G401.6 (cell line): Measurements from ENCODE around the gene RAPGEF5.

Experiments used
- FAIRE-seq: peaks from 2 replicates; lab custom pipeline; 2012; peaks lifted over from hg19 to GRCh38; lab: Jason Lieb, UNC

Gene RAPGEF5

DNA sequence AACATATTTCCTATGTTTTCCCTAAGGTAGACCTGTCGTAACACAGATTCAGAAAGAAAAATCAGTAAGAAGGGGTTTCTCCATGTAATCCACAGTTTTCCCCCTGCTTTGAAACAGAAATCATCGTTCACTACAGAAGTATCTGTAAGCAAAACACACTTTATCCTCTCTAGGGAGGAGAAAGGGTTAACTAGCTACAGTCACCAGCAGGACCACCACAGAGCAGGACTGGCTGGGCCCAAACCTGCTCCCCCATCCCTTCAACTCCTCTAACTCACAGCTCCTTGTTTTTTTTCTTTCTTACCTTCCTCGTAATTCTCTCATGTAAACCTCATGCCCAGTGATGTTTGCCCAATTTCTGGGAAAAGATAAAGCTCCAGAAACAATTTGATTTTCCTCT is 167.7 kb downstream of the RAPGEF5 start:
- no peak for FAIRE-seq

DNA sequence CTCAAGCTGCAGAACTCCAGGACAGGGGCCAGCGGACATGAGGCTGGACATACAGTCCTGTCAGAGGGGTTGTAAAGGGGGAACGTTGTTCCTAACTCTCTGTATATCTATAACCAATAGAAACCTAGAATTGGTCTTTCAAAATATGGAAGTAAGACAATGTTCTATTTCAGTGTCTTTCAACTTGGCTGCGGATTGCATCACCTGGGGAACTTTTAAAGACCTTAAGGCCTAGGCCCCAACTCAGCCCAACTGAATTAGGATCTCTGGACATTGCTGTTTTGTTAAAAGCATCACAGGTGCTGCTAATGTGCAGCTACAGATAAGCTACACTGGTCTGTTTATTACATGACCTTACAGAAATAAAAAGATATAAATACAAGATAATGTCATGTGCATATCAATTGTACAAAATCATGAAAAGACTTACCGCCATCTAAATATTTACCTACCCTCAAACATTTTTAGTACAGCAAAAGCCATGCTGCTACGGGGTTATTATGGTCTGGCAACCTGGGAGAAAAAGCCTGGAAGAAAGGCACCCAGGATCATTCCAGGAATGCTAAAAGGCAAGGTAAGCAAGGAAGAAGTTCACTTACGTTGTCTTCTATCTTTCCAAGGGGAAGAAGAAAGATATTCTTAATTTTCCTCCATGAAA is 169.1 kb downstream of the RAPGEF5 start:
- no peak for FAIRE-seq

DNA sequence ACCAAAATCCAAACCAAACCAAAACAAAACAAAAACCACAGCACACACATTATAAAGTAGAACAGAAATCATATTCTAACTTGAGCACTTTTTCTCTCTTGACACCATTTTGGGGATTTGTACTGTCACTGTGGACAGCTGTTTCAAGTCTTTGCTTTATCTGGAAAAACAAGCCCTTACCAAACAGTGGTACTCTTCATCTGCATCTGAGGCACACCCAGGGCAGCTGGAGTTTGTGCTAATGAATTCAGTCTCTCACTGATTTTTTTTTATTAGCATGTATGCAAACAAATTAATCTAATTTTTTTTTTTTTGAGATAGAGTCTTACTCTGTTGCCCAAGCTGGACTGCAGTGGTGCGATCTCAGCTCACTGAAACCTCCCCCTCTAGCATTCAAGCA is 171.4 kb downstream of the RAPGEF5 start:
- no peak for FAIRE-seq

DNA sequence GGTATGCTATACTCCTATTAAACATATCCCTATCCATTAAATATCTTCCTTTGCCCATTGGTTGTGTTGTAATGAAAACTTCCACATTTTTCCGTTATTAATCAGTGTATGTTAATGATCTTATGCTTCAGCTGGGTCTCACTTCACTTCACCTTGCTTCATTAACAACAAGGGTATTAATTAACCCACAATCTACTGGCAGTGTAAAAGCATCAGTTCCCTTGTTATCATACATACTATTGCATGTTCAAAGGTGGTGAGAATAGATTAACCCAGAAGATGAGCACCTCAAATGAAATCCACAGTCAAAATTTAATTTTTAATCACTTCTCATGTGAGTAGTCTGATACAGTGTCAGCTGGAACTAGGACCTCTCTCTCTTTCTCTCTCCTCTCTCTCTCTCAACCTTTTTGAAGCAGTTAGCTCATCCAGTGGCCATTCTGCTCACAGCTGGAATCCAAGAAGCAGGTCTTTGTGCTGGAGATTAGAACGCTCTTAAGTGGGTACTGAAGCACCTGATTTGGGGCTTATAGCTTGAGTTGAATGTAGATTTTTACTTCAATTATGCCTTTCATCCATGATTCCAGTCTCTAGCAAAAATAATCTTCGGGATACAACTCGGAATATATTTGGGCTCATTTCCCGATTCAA is 172.3 kb downstream of the RAPGEF5 start:
- no peak for FAIRE-seq

DNA sequence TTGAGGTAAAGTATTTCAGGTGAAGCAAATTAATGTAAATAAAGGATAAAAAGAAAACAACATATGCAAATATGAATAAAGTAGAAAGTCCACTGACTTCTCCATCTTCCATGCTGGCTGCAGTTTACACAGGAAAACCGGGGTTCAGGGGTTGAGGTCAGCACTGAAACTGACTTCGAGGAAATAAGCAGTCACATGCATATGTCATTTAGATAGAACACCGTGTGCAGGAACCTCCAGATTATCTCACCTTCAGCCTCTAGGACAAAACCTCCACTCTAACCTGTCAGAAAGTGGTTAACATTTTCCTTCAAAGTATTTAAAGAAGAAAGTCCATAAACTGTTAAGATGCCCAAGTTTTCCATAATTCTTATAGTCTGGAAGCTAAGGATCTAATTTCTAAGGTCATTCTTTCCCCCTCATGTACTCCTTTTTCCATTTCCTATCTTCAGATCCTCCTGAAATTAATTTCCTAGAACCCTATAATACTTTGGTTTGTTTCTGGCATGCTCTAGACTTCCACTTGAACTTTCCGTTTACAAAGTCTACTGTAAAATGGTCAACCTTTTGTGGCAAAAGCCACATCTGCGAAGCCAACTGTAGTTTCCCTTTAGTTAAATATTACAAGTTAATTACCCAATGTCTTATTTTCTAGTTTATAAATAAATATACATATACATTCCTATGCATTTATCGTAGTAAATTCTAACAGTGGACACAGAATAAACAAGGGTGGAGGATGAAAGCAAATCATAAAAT is 173.3 kb downstream of the RAPGEF5 start:
- FAIRE-seq = no peak

DNA sequence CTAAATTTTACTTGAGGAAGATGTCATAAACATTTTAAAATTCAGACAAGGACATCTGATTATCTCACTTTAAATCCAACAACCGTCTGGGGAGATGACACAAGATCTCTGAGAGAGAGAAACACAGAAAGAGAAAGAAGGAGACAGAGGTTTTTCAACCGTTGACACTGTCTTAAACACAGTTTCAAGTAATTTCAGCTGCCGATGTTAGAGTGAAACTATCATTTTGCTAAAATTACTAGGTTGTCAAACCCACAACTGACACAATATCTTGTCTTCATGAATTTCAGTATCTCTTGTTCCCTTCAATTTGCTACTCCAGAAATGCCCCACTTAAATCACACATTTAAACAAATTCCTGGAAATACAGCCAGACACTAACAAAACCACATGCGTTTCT is 174.8 kb downstream of the RAPGEF5 start:
- no peak for FAIRE-seq

DNA sequence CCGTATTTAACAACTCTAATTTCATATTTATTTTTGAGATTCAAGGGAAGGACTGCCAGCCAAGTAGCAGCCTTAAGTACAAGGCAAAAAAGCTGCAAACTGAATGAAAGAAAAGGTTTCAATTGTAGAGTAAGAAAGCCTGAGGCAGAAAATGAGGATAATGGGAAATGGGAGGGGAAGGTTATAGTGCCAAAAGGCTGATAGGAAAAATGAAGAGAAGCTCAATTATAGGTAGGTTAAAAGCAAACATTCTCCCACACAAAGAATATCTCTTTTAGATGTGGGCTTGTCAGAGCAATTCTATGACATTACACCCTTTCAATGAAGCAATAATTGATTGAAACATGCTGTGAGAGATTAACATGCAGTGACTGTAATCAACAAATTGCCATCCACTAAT is 175.3 kb downstream of the RAPGEF5 start:
- FAIRE-seq = no peak

DNA sequence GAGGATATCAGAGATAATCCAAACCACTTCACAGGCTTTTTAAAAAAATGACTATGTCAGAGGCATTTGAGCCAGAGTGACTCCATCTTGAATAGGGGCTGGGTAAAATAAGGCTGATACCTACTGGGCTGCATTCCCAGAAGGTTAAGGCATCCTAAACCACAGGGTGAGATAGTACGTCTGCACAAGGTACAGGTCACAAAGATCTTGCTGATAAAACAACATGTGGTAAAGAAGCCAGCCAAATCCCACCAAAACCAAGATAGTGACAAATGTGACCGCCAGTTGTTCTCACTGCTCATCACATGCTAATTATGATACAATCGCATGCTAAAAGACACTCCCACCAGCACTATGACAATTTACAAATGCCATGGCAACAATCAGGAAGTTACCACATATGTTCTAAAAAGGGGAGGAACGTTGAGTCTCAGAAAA is 177.5 kb downstream of the RAPGEF5 start:
- no peak for FAIRE-seq

DNA sequence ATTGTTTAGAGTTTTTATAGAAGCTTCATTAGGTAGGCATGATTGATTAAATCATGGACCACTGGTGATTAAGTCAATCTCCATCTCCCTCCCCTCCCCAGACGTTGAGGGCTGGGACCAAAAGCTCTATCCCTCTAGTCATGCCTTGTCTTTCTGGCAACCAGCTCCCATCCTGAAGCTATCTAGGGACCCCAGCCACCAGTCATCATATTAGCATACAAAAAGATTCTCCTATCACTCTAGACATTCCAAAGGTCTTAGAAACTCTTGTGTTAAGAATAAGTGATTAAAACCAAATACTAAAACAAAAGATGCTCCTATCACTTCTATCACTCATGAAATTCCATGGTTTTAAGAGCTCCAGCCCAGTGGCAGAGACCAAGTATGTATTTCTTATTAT is 178.2 kb downstream of the RAPGEF5 start:
- FAIRE-seq = no peak

DNA sequence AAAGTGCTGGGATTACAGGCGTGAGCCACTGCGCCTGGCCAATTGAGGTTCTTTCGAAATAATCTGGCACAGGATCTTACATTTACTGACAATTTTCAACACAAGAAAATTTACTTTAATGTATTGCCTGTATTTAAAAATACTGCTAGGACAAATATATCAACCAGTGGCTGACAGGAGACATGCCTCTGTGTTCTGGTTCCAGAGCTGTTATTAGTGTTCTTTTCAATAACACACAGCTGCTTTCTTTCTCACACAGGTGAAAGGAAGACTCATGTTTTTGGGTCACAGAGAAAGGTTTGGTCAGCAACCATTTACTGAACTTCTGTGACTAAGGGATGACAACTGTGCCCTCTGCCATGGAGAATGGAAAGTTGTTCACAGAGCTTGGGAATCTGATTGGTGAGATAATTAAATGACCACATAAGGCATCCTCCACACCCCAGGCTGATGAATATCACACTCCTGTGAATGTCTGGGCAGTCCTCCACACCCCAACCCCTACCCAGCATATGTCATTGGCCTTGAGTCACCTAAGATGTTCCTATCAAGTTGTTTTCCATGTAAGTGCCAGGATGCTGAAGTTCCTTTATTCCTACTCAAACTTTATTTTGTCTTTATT is 180.1 kb downstream of the RAPGEF5 start:
- FAIRE-seq = no peak

DNA sequence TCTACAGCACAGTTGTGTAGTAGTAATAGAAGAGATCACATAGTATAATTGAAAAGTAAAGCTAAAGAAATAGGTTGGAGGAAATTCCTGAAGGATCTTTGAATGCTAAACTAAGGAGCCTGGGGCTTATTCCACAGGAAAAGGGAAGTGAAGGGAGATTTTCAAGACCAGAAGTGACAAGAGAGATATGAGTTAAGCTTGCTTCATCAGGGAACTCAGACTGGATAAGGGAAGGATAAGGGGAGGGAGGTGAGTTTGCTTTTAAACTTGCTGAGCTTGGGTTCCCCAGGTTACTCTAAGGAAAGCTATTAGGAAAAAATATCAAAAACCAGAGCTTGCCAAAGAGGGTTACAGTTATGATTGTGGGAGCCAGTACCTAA is 182.4 kb downstream of the RAPGEF5 start:
- no peak for FAIRE-seq

DNA sequence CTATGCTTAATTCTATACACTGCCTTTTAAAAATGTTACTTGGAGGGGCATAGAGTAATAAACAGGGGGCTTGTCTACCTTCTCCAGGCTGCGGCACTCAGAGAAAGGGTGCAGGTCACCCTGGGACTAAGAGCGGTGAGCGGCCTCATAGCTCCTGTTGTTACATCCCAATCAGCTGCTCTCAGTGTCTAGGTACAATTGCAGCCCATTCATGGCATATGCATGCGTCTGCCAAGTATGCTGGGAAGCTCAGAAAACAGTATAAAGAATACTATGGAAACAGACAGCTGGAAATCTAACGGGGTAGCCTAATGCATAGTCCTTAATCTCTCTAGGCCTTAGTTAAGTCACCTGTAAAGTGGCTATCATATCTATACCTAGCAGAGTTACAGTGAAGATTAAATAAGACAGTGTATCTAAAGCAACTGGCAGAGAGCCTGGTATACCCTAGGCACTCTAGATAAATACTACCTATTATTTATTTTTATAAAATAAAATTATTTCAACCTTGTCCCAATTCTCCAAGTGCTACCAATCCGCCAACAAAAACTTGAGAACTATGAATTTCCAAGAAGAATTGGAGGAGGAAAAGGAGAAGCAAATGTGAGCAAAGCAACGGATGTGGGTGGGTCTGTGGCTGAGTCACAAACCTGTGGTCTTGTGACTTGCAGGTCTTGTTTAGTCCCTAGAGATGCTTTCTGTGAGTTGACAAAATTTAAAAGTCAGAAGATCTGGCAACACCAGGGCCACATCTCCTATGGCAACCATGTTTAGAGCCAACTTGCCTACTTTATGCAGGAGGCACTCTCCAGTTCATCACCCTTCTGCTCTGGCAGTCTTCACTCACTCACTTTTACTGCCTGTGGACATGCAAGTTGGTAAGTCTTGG is 183.0 kb downstream of the RAPGEF5 start:
- no peak for FAIRE-seq

DNA sequence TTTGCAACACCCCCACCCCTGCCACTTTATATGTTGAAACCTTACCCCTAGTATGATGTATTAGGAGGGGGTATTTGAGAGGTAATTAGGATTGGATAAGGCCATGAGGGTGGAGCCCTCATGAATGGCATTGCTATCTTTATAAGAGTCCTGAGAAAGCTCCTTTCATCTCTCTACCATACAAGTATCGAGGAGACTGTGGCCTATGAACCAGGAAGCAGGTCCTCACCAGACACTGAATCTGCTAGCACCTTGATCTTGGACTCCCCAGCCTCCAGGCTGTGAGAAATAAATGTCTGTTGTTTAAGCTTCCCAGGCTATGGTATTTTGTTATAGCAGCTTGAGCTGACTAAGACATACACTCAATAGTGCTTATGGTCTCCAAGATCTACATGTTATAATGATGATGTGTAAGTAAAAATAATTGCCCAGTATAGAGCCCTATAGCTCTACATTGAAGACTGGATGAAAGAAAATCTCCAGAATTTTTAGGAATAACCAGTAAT is 188.8 kb downstream of the RAPGEF5 start:
- FAIRE-seq = no peak

DNA sequence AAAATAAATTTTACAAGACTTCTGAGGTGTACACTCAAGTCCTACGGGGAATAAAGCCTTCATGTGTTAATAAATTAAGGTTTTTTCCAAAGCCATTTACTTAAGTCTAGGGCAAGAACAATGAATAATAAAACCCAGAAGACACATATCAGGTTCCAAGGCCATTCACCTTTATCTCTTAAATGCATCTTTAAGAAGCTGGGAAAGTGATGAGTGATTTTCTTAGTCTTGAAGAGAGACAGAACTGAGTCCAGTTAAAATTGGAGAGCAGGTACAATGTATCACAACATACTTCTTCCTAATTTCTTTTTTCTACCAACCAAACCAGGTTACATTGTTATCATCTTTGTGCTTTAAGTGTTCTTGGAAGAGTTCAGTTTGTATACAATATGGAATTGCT is 189.5 kb downstream of the RAPGEF5 start:
- FAIRE-seq = no peak

DNA sequence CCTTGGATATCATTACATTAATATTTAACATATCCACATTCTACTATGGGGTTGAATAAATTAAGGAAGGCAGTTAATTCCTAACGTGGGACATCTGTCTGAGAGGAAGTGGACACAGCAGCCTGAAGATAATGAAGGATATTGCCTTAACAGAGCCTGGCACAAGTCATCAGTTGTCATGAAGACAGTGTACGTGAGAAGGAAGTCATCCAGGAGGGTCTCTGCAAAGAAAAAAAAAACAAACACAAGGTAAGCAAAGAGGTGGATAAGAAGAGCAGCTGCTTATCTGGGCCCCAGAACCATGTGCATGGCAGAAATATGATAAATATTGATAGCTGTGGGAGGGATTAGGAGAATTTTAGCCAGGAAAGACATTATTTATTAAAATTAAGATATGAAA is 190.0 kb downstream of the RAPGEF5 start:
- FAIRE-seq = no peak

DNA sequence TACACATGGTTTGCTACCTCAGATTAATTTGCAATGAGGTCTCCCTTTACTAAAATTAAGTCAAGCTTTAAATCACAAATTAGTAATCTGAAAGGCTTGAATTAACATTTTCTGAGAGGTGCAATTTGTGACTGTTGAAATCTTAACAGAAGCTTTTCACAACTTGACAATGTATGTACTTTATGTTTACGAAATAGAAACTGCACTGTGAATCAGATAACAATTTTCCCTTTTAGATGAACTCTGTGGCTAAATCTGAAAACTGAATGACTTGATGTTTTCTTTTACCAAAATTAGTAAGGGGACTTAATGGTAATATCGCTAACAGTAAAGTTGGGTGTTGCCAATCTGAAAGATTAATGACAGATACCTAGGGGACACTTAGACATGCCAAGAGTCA is 197.6 kb downstream of the RAPGEF5 start:
- no peak for FAIRE-seq

DNA sequence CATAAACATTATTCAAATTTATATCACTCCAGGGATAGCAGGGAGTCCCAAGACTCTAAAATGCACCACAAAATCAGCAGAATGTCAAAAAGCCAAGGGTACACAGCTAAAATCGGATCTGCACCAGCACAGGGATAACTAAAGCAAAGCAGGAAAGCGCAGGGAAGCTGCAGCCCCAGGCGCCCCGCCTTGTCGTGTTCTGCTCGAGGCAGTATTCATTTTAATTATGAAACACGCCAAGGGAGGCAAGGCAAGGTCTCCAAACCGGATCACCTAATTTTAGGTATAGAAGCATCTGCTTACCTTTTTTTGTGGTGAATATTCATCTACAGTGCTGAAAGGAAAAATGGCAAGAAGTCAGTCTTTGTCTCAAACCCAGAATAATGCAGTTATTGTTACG is 199.4 kb downstream of the RAPGEF5 start:
- FAIRE-seq = no peak

DNA sequence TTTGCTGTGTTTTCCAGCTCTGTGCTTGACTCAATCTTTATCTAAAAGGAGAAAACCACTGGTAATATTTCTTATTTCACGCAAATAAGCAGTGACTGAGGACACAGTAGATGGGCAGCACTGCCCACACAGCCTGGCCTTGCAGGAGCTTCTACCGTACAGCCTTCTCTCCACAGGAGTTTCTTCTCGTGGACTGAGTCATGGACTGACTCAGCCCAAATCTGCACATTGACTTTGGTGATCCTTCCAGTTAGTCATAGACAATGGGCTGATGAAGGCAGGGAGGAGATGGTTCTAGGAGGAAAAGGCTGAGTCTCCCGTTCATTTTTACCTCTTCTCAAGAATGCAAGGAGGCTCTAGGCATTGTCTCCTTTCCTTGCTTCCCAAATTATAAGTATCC is 200.7 kb downstream of the RAPGEF5 start:
- no peak for FAIRE-seq

DNA sequence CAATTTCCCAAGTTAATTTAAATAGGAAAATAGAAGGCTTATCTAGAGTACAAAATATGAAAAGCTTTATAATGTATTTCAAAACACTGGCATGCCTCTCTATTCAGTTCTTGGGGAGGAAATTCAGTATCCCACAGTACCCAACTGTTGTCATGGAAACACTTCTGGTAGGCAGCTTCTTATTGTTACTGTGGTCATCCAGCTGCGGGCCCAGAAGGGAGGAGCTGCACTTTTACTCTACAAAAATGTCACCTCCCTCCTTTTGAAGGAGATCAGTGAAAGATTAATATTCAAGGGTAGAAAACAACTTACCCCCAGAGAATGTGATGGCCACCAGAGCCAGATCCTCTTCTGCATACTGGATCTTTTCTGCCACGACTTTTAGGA is 202.8 kb downstream of the RAPGEF5 start:
- FAIRE-seq = no peak

DNA sequence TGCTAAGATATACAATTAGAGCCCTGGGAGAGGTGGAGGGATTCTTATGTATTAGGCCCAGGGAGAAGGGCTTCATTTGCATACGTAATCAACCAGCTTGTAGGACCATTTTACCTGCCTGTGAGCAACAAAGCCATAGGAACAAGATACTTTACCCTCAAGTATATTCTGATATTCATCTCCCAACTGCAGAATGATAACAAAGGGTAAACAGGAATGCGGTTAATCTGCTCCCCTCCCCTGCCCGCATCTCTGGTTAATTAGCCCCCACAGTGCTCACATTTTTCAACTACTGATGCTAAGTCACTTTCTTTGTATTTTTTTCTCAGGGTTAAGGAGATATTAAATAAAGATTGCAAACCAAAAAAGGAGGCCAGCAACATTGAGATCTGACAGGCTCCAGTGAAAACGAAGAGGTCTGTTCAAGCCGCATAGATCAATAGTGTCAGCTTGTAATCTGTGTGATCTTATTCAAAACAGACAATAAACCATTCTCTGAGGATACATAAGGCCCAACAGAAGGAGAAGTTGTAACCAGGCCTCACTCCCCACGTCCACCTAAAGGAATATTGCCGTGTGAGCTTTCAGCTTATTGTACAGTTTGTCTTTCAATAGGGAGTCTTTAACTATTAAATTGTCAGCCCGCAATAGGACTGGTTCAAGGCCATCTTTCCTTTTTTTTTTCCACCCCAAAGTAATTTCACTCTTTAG is 203.4 kb downstream of the RAPGEF5 start:
- FAIRE-seq = no peak

DNA sequence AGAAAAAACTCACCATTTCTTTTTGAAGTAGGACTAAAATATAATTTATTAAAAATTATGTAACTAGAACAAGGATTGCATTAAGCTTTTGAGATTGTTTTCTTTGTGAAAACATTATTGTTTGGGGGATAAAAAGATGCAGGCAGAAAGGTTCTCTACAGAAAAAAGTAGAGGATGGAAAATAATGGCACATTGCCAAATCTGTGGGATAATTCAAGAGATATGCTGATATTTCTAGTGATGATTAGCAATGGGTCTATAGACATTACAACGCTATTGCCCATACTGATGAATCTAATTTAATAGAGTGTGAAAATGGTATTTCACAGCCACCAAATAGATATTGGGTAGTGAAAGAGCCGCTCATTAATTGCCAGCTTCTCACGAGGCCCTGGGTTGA is 204.3 kb downstream of the RAPGEF5 start:
- no peak for FAIRE-seq
